Measurements from ENCODE around the gene EIF2AK2. TPM values are rescaled to one million over a fixed set of nuclear protein-coding genes. Genes with fewer than 3 reads are reported as not detected.

EIF2AK2 gene
- total RNA-seq, 2 donors from 2014 or later: 39.8 to 51.0 TPM

- intact Hi-C loops (cut with DNase I): no loop called here
- DNase-seq (ENCODE audit: low spot score): no peak
Observed at GRCh38 chr2:37110306-37111212, 46.2 kb downstream of the EIF2AK2 start.

GRCh38 chr2:37109523-37109922 lies 47.3 kb downstream of the EIF2AK2 start:
- intact Hi-C loops (cut with DNase I): no loop called here
- no peak for DNase-seq (ENCODE audit: low spot score)

GRCh38 chr2:37105150-37105549 lies 51.6 kb downstream of the EIF2AK2 start:
- intact Hi-C loops (cut with DNase I): no loop called here
- DNase-seq (ENCODE audit: low spot score): no peak

- DNase-seq (ENCODE audit: low spot score): no peak
- intact Hi-C loops (cut with DNase I): no loop called here
Observed at GRCh38 chr2:37104178-37104577, 52.6 kb downstream of the EIF2AK2 start.

GRCh38 chr2:37102588-37102987 lies 54.2 kb downstream of the EIF2AK2 start:
- intact Hi-C loops (cut with DNase I): no loop called here
- no peak for DNase-seq (ENCODE audit: low spot score)

GRCh38 chr2:37100054-37100453 lies 56.7 kb downstream of the EIF2AK2 start:
- intact Hi-C loops (cut with DNase I): no loop called here
- DNase-seq (ENCODE audit: low spot score): no peak

GRCh38 chr2:37098416-37099118 lies 58.2 kb downstream of the EIF2AK2 start:
- intact Hi-C loops (cut with DNase I): no loop called here
- DNase-seq (ENCODE audit: low spot score): no peak

- no peak for DNase-seq (ENCODE audit: low spot score)
- intact Hi-C loops (cut with DNase I): no loop called here
Observed at GRCh38 chr2:37096568-37096967, 60.2 kb downstream of the EIF2AK2 start.

GRCh38 chr2:37091873-37092272 lies 64.9 kb downstream of the EIF2AK2 start:
- DNase-seq (ENCODE audit: low spot score): no peak

GRCh38 chr2:37090019-37090477 lies 66.7 kb downstream of the EIF2AK2 start:
- intact Hi-C loops (cut with DNase I): no loop called here
- DNase-seq (ENCODE audit: low spot score): no peak

More at GRCh38 chr2:37091873-37092272, 64.9 kb downstream of the EIF2AK2 start:
- intact Hi-C loops (cut with DNase I): no loop called here

- intact Hi-C loops (cut with DNase I): no loop called here
- no peak for DNase-seq (ENCODE audit: low spot score)
Observed at GRCh38 chr2:37085731-37086147, 71.0 kb downstream of the EIF2AK2 start.

- intact Hi-C loops (cut with DNase I): no loop called here
- DNase-seq (ENCODE audit: low spot score): no peak
Observed at GRCh38 chr2:37084797-37085196, 72.0 kb downstream of the EIF2AK2 start.

- peak; percentile 98 for DNase-seq (ENCODE audit: low spot score)
- intact Hi-C loops (cut with DNase I): no loop called here
Observed at GRCh38 chr2:37083873-37084794, 72.6 kb downstream of the EIF2AK2 start, which contains the start of the genes GPATCH11 and HEATR5B. GPATCH11 (plus strand) TSS chr2:37084518; CDS start chr2:37088382, 3,864 bp downstream. HEATR5B (minus strand) TSS chr2:37084372; CDS start chr2:37083414, 958 bp downstream.

GRCh38 chr2:37080689-37081088 lies 76.1 kb downstream of the EIF2AK2 start:
- no peak for DNase-seq (ENCODE audit: low spot score)
- intact Hi-C loops (cut with DNase I): no loop called here

- DNase-seq (ENCODE audit: low spot score): no peak
- intact Hi-C loops (cut with DNase I): no loop called here
Observed at GRCh38 chr2:37080266-37080665, 76.5 kb downstream of the EIF2AK2 start.

- intact Hi-C loops (cut with DNase I): no loop called here
- no peak for DNase-seq (ENCODE audit: low spot score)
Observed at GRCh38 chr2:37070931-37071330, 85.8 kb downstream of the EIF2AK2 start.

GRCh38 chr2:37068686-37069085 lies 88.1 kb downstream of the EIF2AK2 start:
- no peak for DNase-seq (ENCODE audit: low spot score)
- intact Hi-C loops (cut with DNase I): no loop called here

GRCh38 chr2:37061776-37062175 lies 95.0 kb downstream of the EIF2AK2 start:
- intact Hi-C loops (cut with DNase I): no loop called here
- no peak for DNase-seq (ENCODE audit: low spot score)

- intact Hi-C loops (cut with DNase I): no loop called here
- no peak for DNase-seq (ENCODE audit: low spot score)
Observed at GRCh38 chr2:37061013-37061711, 95.6 kb downstream of the EIF2AK2 start.
